Colonic mucosa (tissue), 4 donors: ENCODE data around the gene PBXIP1. TPM values are rescaled to one million over a fixed set of nuclear protein-coding genes. Genes with fewer than 3 reads are reported as not detected.
"Not testable (repeated sequence)": the region's sequence is repeated elsewhere in the genome, so short reads cannot be mapped to it uniquely, and the experiment has no call there.

Experiments used
- DNase-seq: peaks from one replicate; pipeline ENCODE4 v3.0.0-alpha.2; 2020
- H3K27ac ChIP-seq: fragments of 200-600 bp; one replicate; pipeline ENCODE4 v1.8.0; 2021
- H3K27me3 ChIP-seq: fragments of 200-600 bp; one replicate; pipeline ENCODE4 v1.8.0; 2021
- H3K36me3 ChIP-seq: fragments of 200-600 bp; one replicate; pipeline ENCODE4 v1.8.0; 2021
- H3K4me1 ChIP-seq: fragments of 200-600 bp; one replicate; pipeline ENCODE4 v1.8.0; 2021; ENCODE audit warnings: mild to moderate bottlenecking
- H3K4me3 ChIP-seq: fragments of 200-600 bp; one replicate; pipeline ENCODE4 v1.8.0; 2021
- H3K9ac ChIP-seq, 2 donors: one replicate each; pipeline ENCODE4 v1.7.0; 2013; ENCODE audit warnings: control low read depth in 2 of 2, low read depth in 2 of 2, low read length in 2 of 2
- H3K9me3 ChIP-seq: fragments of 200-600 bp; one replicate; pipeline ENCODE4 v1.8.0; 2021
- CTCF ChIP-seq: fragments of 200-600 bp; IDR thresholded peaks from one replicate; pipeline ENCODE4 v1.8.0; 2022; ENCODE audit warnings: antibody characterized with exemption, mild to moderate bottlenecking
- intact Hi-C: fragments of 100-400 bp; cut with DNase I; formaldehyde crosslinking; loops from one replicate; pipeline ENCODE4 v1.14.1; 2022
- total RNA-seq, 2 donors: library from RNA; stranded (reverse); fragmentation: NEBNext Ultra II Directional in 1 of 2; extraction: Animal tissue kit (Norgen Biotek cat#: 25700) in 1 of 2; gene quantifications; one replicate each; pipeline ENCODE4 v1.2.1, GENCODE V29; 2021
- donor health status: healthy.
- donor health status: DM: no; HTN: no; CAD: no.
- donor health status: DM: no; HTN: no; CAD: no.

Gene PBXIP1
- total RNA-seq, 2 donors from 2014 or later, result 22.0 to 51.4 TPM

DNA sequence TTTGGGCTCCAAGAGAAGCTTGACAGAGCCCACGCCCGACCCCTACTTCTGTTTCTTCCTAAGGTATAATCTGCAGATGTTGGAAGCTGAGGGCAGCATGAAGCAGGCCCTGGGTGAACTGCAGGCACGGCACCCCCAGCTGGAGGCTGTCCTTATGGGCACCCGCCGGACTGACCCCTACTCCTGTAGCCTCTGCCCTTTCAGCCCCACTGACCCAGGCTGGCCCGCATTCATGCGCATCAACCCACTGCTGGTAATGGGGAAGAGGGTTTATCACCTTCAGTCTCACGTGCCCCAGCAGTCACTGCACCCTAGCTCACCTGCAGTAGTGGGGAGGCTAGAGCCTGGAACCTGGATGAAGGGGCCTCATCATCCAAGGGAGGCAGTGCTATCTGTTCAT, 34.4 kb upstream of the PBXIP1 start:
- no peak overlapping the region for H3K4me3 ChIP-seq
- intact Hi-C loops, result no loop called here
- peaks cover 7% of the 10 kb centered on the region for H3K36me3 ChIP-seq
- no peak overlapping the region for H3K9ac ChIP-seq
- H3K9me3 ChIP-seq, result no peaks in the 10 kb centered on the region
- no peaks in the 10 kb centered on the region for H3K4me1 ChIP-seq
- TF ChIP-seq CTCF, result no peak
- DNase-seq, result no peak
- H3K27me3 ChIP-seq, result no peaks in the 10 kb centered on the region
- no peak overlapping the region for H3K27ac ChIP-seq

- H3K27ac ChIP-seq, result no peak overlapping the region
- no peak for TF ChIP-seq CTCF
Observed at GRCh38 chr1:154989195-154989860, 33.4 kb upstream of the PBXIP1 start.

GRCh38 chr1:154988058-154988954, 32.4 kb upstream of the PBXIP1 start:
- H3K27ac ChIP-seq, result no peak overlapping the region
- TF ChIP-seq CTCF, result no peak
- H3K9me3 ChIP-seq, result no peaks in the 10 kb centered on the region
- DNase-seq, result no peak
- H3K36me3 ChIP-seq, result peaks cover 7% of the 10 kb centered on the region
- no peaks in the 10 kb centered on the region for H3K27me3 ChIP-seq
- intact Hi-C loops, result no loop called here
- H3K4me1 ChIP-seq, result peaks cover 5% of the 10 kb centered on the region
- H3K9ac ChIP-seq, result no peak overlapping the region
- H3K4me3 ChIP-seq, result no peak overlapping the region

More at GRCh38 chr1:154989195-154989860, 33.4 kb upstream of the PBXIP1 start:
- H3K9me3 ChIP-seq, result no peaks in the 10 kb centered on the region
- DNase-seq, result no peak
- no peaks in the 10 kb centered on the region for H3K27me3 ChIP-seq
- intact Hi-C loops, result no loop called here
- H3K4me3 ChIP-seq, result no peak overlapping the region
- H3K4me1 ChIP-seq, result no peaks in the 10 kb centered on the region
- H3K36me3 ChIP-seq, result peaks cover 7% of the 10 kb centered on the region
- no peak overlapping the region for H3K9ac ChIP-seq

DNA sequence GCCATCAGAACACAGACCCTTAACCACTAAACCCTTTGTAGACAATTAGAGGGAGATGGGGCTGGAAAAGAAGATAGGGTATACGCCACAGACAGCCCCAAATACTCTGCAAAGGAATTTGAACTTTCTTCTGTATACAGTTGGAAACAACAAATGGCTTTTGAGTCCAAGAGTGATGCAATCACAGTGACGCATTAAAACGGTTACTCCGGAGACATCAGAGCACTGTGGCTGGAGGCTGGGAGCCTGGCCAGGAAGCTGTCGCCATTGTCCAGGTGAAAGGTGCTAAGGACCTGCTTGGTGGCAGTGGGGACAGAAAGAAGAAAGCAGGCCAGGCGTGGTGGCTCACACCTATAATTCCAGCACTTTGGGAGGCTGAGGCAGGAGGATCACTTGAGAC, 31.4 kb upstream of the PBXIP1 start:
- intact Hi-C loops, result no loop called here
- H3K27me3 ChIP-seq, result no peaks in the 10 kb centered on the region
- H3K36me3 ChIP-seq, result peaks cover 7% of the 10 kb centered on the region
- no peak for DNase-seq
- no peak for TF ChIP-seq CTCF
- no peaks in the 10 kb centered on the region for H3K9me3 ChIP-seq
- no peak overlapping the region for H3K27ac ChIP-seq
- H3K9ac ChIP-seq, result no peak overlapping the region
- peaks cover 5% of the 10 kb centered on the region for H3K4me1 ChIP-seq
- H3K4me3 ChIP-seq, result no peak overlapping the region

GRCh38 chr1:154986736-154987135, 30.8 kb upstream of the PBXIP1 start:
- intact Hi-C loops, H3K36me3 ChIP-seq, H3K27me3 ChIP-seq: not testable (repeated sequence)

More at GRCh38 chr1:154986736-154987135, 30.8 kb upstream of the PBXIP1 start:
- H3K27ac ChIP-seq, H3K4me1 ChIP-seq, H3K9me3 ChIP-seq, H3K9ac ChIP-seq, DNase-seq, H3K4me3 ChIP-seq: not testable (repeated sequence)
